Measurements from ENCODE around the gene FTCD. TPM values are rescaled to one million over a fixed set of nuclear protein-coding genes. Genes with fewer than 3 reads are reported as not detected.

Gene FTCD
- total and polyA plus RNA-seq, 2 donors (not counting 3 experiments of a cell fraction or from before 2014, with no cell fraction given), result 0.06 to 1.2 TPM

- DNase-seq (ENCODE audit: low read depth, low spot score), result no peak
- Histone ChIP-seq H3K9ac (replicated peaks; ENCODE audit: extremely low read depth, insufficient read depth, low read length) (no peak overlapping the region), H3K4me1 (ENCODE audit: control insufficient read depth, extremely low read depth, insufficient read depth, low read length) (no peaks in the 10 kb centered on the region), H3K27me3 (ENCODE audit: control insufficient read depth in 2 of 2, insufficient read depth in 2 of 2, low read length in 2 of 2) (peaks cover 23 to 46% of the 10 kb centered on the region in 2 experiments), H3K27ac (ENCODE audit: insufficient read depth, low read depth, low read length) (no peak overlapping the region), H3K4me3 (replicated peaks in 1 of 3; ENCODE audit: insufficient read depth in 1 of 3, low read depth in 1 of 3, low read length in 3 of 3) (no peak overlapping the region), H3K79me2 (ENCODE audit: control insufficient read depth, insufficient read depth, low read length) (no peaks in the 10 kb centered on the region), H3K36me3 (ENCODE audit: control insufficient read depth in 2 of 2, extremely low read depth in 1 of 2, insufficient read depth in 2 of 2, low read length in 2 of 2) (no peaks in the 10 kb centered on the region), H4K20me1 (replicated peaks; ENCODE audit: control insufficient read depth, extremely low read depth, insufficient read depth, low read length) (no peaks in the 10 kb centered on the region), H3K9me1 (replicated peaks; ENCODE audit: control insufficient read depth, extremely low read depth, insufficient read depth, low read length) (no peaks in the 10 kb centered on the region), H3K4me2 (ENCODE audit: insufficient read depth, low read length) (no peak overlapping the region), H2AFZ (ENCODE audit: low read depth, low read length) (no peak overlapping the region), H3K9me3 (replicated peaks; ENCODE audit: control insufficient read depth, insufficient read depth, low read length) (no peaks in the 10 kb centered on the region)
- CTCF ChIA-PET, result interaction anchor here (1.7 kb wide), 1 partner anchor 127 kb away, joined by 4 read pairs; no protein-coding TSS in a partner anchor
- intact Hi-C loops (cut with micrococcal nuclease) (no loop called here), dilution Hi-C loops (cut with MboI; ENCODE audit: extremely low pct_ligation_motif_present, low sequenced_read_pairs) (no loop called here)
- no TSS peak for BruUV-seq (replicated peaks)
- POLR2A ChIA-PET, result interaction anchor here (0.5 kb wide), 1 partner anchor 27 kb away, joined by 6 read pairs; no protein-coding TSS in a partner anchor
- TF ChIP-seq MYC (IDR thresholded peaks at IDR 0.05; ENCODE audit: low read depth, low read length) (no peak), POLR2AphosphoS5 (IDR thresholded peaks at IDR 0.05; ENCODE audit: insufficient read depth, low read depth, low read length) (no peak), CTCF (IDR thresholded peaks at IDR 0.05; ENCODE audit: extremely low read depth in 1 of 2, insufficient read depth in 1 of 2, low read depth in 1 of 2, low read length in 2 of 2) (no peak), JUN (IDR thresholded peaks at IDR 0.05; ENCODE audit: borderline replicate concordance, insufficient read depth, insufficient read length, low read depth) (no peak), EZH2 (IDR thresholded peaks at IDR 0.05; ENCODE audit: borderline replicate concordance, low read depth, low read length, severe bottlenecking) (no peak), GATA2 (IDR thresholded peaks at IDR 0.05; ENCODE audit: insufficient read depth, insufficient read length, low read depth, low read length) (no peak), FOS (IDR thresholded peaks at IDR 0.05; ENCODE audit: borderline replicate concordance, insufficient read depth, low read length) (no peak), POLR2A (IDR thresholded peaks at IDR 0.05; ENCODE audit: low read depth, low read length) (no peak), MAX (IDR thresholded peaks at IDR 0.05; ENCODE audit: insufficient read depth, insufficient read length) (no peak)
- no peak for FAIRE-seq
These were observed 55.4 kb downstream of the FTCD start for GRCh38 chr21:46100020-46100419.

Data from endothelial cell of umbilical vein (primary cell).